ENCODE data around the gene CAPZA3.

GRCh38 chr12:18723752-18724151 lies 14.2 kb upstream of the CAPZA3 start:
- no peak for TF ChIP-seq CTCF (IDR thresholded peaks at IDR 0.05)
- no peak for TF ChIP-seq POLR2A (IDR thresholded peaks at IDR 0.05)

Data from sigmoid colon (tissue), 3 donors.